Measurements from ENCODE around the gene OPRD1.

DNA sequence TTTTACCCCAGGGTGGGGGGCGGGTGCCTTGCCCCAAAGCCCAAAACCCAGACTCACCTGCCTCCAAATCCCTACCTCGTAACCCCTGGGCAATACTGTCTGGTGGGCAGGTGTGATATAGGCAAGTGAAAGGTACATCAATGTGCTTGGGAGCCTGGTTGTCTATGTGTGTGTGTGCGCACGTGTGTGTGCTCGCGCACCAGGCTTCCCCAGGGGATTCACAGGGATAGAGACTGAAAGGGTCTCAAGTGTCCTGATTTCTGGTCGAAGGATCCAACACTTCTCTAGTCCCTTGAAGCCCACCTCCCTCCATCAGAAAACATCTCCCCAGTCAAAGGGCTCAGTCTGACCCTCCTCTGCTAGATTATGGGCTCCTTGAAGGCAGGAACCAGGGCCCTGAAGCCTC lies 73.5 kb downstream of the OPRD1 start:
- TF ChIP-seq POLR2AphosphoS5 (IDR thresholded peaks at IDR 0.05; ENCODE audit: low read depth, low read length) (no peak), POLR2A (IDR thresholded peaks at IDR 0.05; ENCODE audit: low read depth, low read length) (no peak)
